Endodermal cell (in vitro differentiated cells): Measurements from ENCODE around the gene PARL. TPM values are rescaled to one million over a fixed set of nuclear protein-coding genes. Genes with fewer than 3 reads are reported as not detected.
A peak's percentile ranks its signal among the peaks of the same experiment; 100 is the strongest.

Experiments used
- DNase-seq: peaks from one replicate; pipeline ENCODE4 v3.0.0-alpha.2; 2017
- H3K27ac ChIP-seq: 2 replicates; pipeline ENCODE4 v1.5.1; 2013; ENCODE audit warnings: mild to moderate bottlenecking, low read depth, low read length, moderate library complexity
- H3K27me3 ChIP-seq: 2 replicates; pipeline ENCODE4 v1.6.1; 2013; ENCODE audit warnings: mild to moderate bottlenecking, low read length, moderate library complexity; ENCODE audit not compliant: insufficient read depth, control insufficient read depth, poor library complexity, severe bottlenecking
- H3K36me3 ChIP-seq: 2 replicates; pipeline ENCODE4 v1.7.0; 2013; ENCODE audit warnings: mild to moderate bottlenecking, low read length, moderate library complexity; ENCODE audit not compliant: control insufficient read depth, insufficient read depth
- H3K4me1 ChIP-seq: one replicate; pipeline ENCODE4 v1.7.0; 2013; ENCODE audit warnings: low read length; ENCODE audit not compliant: control insufficient read depth, insufficient read depth
- H3K4me3 ChIP-seq: 2 replicates; pipeline ENCODE4 v1.5.1; 2013; ENCODE audit warnings: mild to moderate bottlenecking, low read length, moderate library complexity
- H3K9ac ChIP-seq: 2 replicates; pipeline ENCODE4 v1.6.1; 2013; ENCODE audit warnings: mild to moderate bottlenecking, low read length, moderate library complexity; ENCODE audit not compliant: poor library complexity, severe bottlenecking; ENCODE audit errors: extremely low read depth
- H3K9me3 ChIP-seq: 2 replicates; pipeline ENCODE4 v1.6.1; 2013; ENCODE audit warnings: mild to moderate bottlenecking, low read length, moderate library complexity; ENCODE audit not compliant: control insufficient read depth
- H3K27ac Mint-ChIP-seq: 2 replicates; pipeline ENCODE4 v1.8.0; 2020; ENCODE audit warnings: mixed read lengths
- H3K27me3 Mint-ChIP-seq: 2 replicates; pipeline ENCODE4 v1.8.0; 2021; ENCODE audit warnings: mild to moderate bottlenecking, mixed read lengths; ENCODE audit not compliant: insufficient read depth
- H3K36me3 Mint-ChIP-seq: 2 replicates; pipeline ENCODE4 v1.8.0; 2020; ENCODE audit warnings: low read depth, mixed read lengths
- H3K4me1 Mint-ChIP-seq: 2 replicates; pipeline ENCODE4 v1.8.0; 2020; ENCODE audit warnings: mixed read lengths
- H3K4me3 Mint-ChIP-seq: 2 replicates; pipeline ENCODE4 v1.8.0; 2020; ENCODE audit warnings: mild to moderate bottlenecking, moderate library complexity, mixed read lengths
- H3K9me3 Mint-ChIP-seq: 2 replicates; pipeline ENCODE4 v1.8.0; 2020; ENCODE audit warnings: mild to moderate bottlenecking, mixed read lengths
- CTCF ChIP-seq: fragments of 200-600 bp; sonication (generic); conservative IDR thresholded peaks from 2 replicates; pipeline ENCODE4 v1.5.0; 2021; ENCODE audit warnings: antibody characterized with exemption, mild to moderate bottlenecking
- WGBS, 2 experiments: methylation state at CpG; one replicate each; pipeline versions ENCODE4 v1.1.5 to v1.1.7; 2013; ENCODE audit warnings: missing lambda C conversion rate in 2 of 2, mixed read lengths in 1 of 2; ENCODE audit not compliant: insufficient coverage in 1 of 2, insufficient read length in 1 of 2; 5-methylcytosine and 5-hydroxymethylcytosine counted together
- total RNA-seq, 2 donors: library from RNA; stranded (reverse); fragmentation: NEBNext Ultra II Directional in 1 of 2; extraction: Animal tissue kit (Norgen Biotek cat#: 25700) in 1 of 2; gene quantifications; 2 replicates in 1 of 2; 3 replicates in 1 of 2; pipeline ENCODE4 v1.2.1, GENCODE V29; 2021

The PARL gene
- total RNA-seq, 2 donors from 2014 or later = 77.3 to 83.0 TPM

GRCh38 chr3:183822631-183823030, 62.0 kb downstream of the PARL start:
- Mint-ChIP-seq H3K9me3 (no peaks in the 10 kb centered on the region), H3K27me3 (peaks cover 12% of the 10 kb centered on the region), H3K36me3 (peaks cover 9% of the 10 kb centered on the region), H3K4me1 (peaks cover 7% of the 10 kb centered on the region), H3K4me3 (no peak overlapping the region), H3K27ac (no peak overlapping the region)
- TF ChIP-seq CTCF = no peak
- peaks cover 4% of the 10 kb centered on the region for H3K36me3 ChIP-seq
- peaks cover 6% of the 10 kb centered on the region for H3K27me3 ChIP-seq
- WGBS, 2 experiments = 75 to 82% methylated on average over 2 to 13 of the region's 13 CpGs
- no peak overlapping the region for H3K4me3 ChIP-seq
- no peak overlapping the region for H3K9ac ChIP-seq
- H3K27ac ChIP-seq = peak overlapping the region; percentile 8
- no peaks in the 10 kb centered on the region for H3K4me1 ChIP-seq
- no peaks in the 10 kb centered on the region for H3K9me3 ChIP-seq
- peak; percentile 70 for DNase-seq

- TF ChIP-seq CTCF = no peak
- Mint-ChIP-seq H3K27me3 (peaks cover 12% of the 10 kb centered on the region), H3K4me1 (peaks cover 7% of the 10 kb centered on the region), H3K9me3 (no peaks in the 10 kb centered on the region), H3K4me3 (no peak overlapping the region), H3K36me3 (peaks cover 29% of the 10 kb centered on the region), H3K27ac (no peak overlapping the region)
- Histone ChIP-seq H3K27ac (no peak overlapping the region), H3K36me3 (peaks cover 24% of the 10 kb centered on the region), H3K4me1 (no peaks in the 10 kb centered on the region), H3K27me3 (peaks cover 6% of the 10 kb centered on the region), H3K4me3 (no peak overlapping the region), H3K9me3 (no peaks in the 10 kb centered on the region), H3K9ac (no peak overlapping the region)
- 90 to 94% methylated on average over 4 to 6 of the region's 6 CpGs for WGBS, 2 experiments
- DNase-seq = peak; percentile 52
These were observed 64.8 kb downstream of the PARL start for GRCh38 chr3:183819831-183820230.

- H3K4me1 Mint-ChIP-seq = peaks cover under 1% of the 10 kb centered on the region
- no peaks in the 10 kb centered on the region for H3K9me3 ChIP-seq
- H3K4me1 ChIP-seq = no peaks in the 10 kb centered on the region
- H3K4me3 Mint-ChIP-seq = no peak overlapping the region
- H3K27me3 Mint-ChIP-seq = peaks cover 7% of the 10 kb centered on the region
- WGBS, 2 experiments = 91 to 96% methylated on average over 16 to 24 of the region's 25 CpGs
- H3K36me3 Mint-ChIP-seq = peaks cover 34% of the 10 kb centered on the region
- no peak overlapping the region for H3K27ac Mint-ChIP-seq
- H3K4me3 ChIP-seq = no peak overlapping the region
- no peak for DNase-seq
- no peak overlapping the region for H3K27ac ChIP-seq
- peaks cover 2% of the 10 kb centered on the region for H3K27me3 ChIP-seq
- peaks cover 24% of the 10 kb centered on the region for H3K36me3 ChIP-seq
- H3K9ac ChIP-seq = no peak overlapping the region
- no peak for TF ChIP-seq CTCF
- H3K9me3 Mint-ChIP-seq = no peaks in the 10 kb centered on the region
These were observed 65.7 kb downstream of the PARL start for GRCh38 chr3:183818706-183819624.
